ENCODE results near the gene HES2. TPM values are rescaled to one million over a fixed set of nuclear protein-coding genes. Genes with fewer than 3 reads are reported as not detected.
A peak's percentile ranks its signal among the peaks of the same experiment; 100 is the strongest.
"Not testable (repeated sequence)": the region's sequence is repeated elsewhere in the genome, so short reads cannot be mapped to it uniquely, and the experiment has no call there.

HES2 gene
- polyA plus RNA-seq, 3 donors, result 0.17 to 0.89 (median 0.33) TPM

- DNase-seq (ENCODE audit: extremely low read depth in 1 of 11, low read depth in 9 of 11, low spot score in 4 of 11), result no peak
Observed at GRCh38 chr1:6456800-6457466, 37.2 kb upstream of the HES2 start.

- not testable (repeated sequence) for DNase-seq (ENCODE audit: extremely low read depth in 1 of 11, low read depth in 9 of 11, low spot score in 4 of 11)
Observed at GRCh38 chr1:6455752-6456520, 36.2 kb upstream of the HES2 start.

GRCh38 chr1:6454856-6455751 is 35.4 kb upstream of the HES2 start:
- DNase-seq (ENCODE audit: extremely low read depth in 1 of 11, low read depth in 9 of 11, low spot score in 4 of 11), result no peak

GRCh38 chr1:6453895-6454855 is 34.5 kb upstream of the HES2 start:
- DNase-seq (ENCODE audit: extremely low read depth in 1 of 11, low read depth in 9 of 11, low spot score in 4 of 11), result not testable (repeated sequence)

GRCh38 chr1:6450943-6451373 is 31.2 kb upstream of the HES2 start:
- DNase-seq (ENCODE audit: extremely low read depth in 1 of 11, low read depth in 9 of 11, low spot score in 4 of 11), result no peak

GRCh38 chr1:6450486-6450885 is 30.8 kb upstream of the HES2 start:
- not testable (repeated sequence) for DNase-seq (ENCODE audit: extremely low read depth in 1 of 11, low read depth in 9 of 11, low spot score in 4 of 11)

- DNase-seq (ENCODE audit: extremely low read depth in 1 of 11, low read depth in 9 of 11, low spot score in 4 of 11), result no peak
Observed at GRCh38 chr1:6450005-6450450, 30.3 kb upstream of the HES2 start.

GRCh38 chr1:6448749-6449631 is 29.3 kb upstream of the HES2 start:
- no peak for DNase-seq (ENCODE audit: extremely low read depth in 1 of 11, low read depth in 9 of 11, low spot score in 4 of 11)

- peak in 1 of 11 donors; percentile 67 for DNase-seq (ENCODE audit: extremely low read depth in 1 of 11, low read depth in 9 of 11, low spot score in 4 of 11)
Observed at GRCh38 chr1:6447818-6448748, 28.4 kb upstream of the HES2 start.

- DNase-seq (ENCODE audit: extremely low read depth in 1 of 11, low read depth in 9 of 11, low spot score in 4 of 11), result no peak
Observed at GRCh38 chr1:6447016-6447817, 27.5 kb upstream of the HES2 start.

- no peak for DNase-seq (ENCODE audit: extremely low read depth in 1 of 11, low read depth in 9 of 11, low spot score in 4 of 11)
Observed at GRCh38 chr1:6446665-6447015, 26.9 kb upstream of the HES2 start.

- DNase-seq (ENCODE audit: extremely low read depth in 1 of 11, low read depth in 9 of 11, low spot score in 4 of 11), result not testable (repeated sequence)
Observed at GRCh38 chr1:6445929-6446328, 26.2 kb upstream of the HES2 start.

- no peak for DNase-seq (ENCODE audit: extremely low read depth in 1 of 11, low read depth in 9 of 11, low spot score in 4 of 11)
Observed at GRCh38 chr1:6445062-6445763, 25.5 kb upstream of the HES2 start.

- no peak for DNase-seq (ENCODE audit: extremely low read depth in 1 of 11, low read depth in 9 of 11, low spot score in 4 of 11)
Observed at GRCh38 chr1:6444377-6444776, 24.7 kb upstream of the HES2 start.
